Endothelial cell of umbilical vein (primary cell): ENCODE data around the gene SENP5.

Experiments
- EZH2 ChIP-seq: IDR thresholded peaks from 2 replicates; pipeline ENCODE4 v1.6.1; 2012; ENCODE audit warnings: borderline replicate concordance, low read depth, mild to moderate bottlenecking, moderate library complexity, low read length, inconsistent platforms; ENCODE audit not compliant: severe bottlenecking
- MYC ChIP-seq: IDR thresholded peaks from one replicate; pipeline ENCODE4 v1.6.1; 2011; ENCODE audit warnings: mild to moderate bottlenecking, low read depth, low read length
- POLR2A ChIP-seq: IDR thresholded peaks from 2 replicates; pipeline ENCODE4 v1.6.1; 2012; ENCODE audit warnings: low read depth, mild to moderate bottlenecking, control low read depth, low read length
- TF ChIP-seq, protein P1 (sequence below): IDR thresholded peaks from 2 replicates; pipeline ENCODE4 v1.6.1; 2011; ENCODE audit not compliant: insufficient read depth, insufficient read length
- TF ChIP-seq, protein P2 (sequence below), 2 donors: IDR thresholded peaks; 1 replicate in 1 of 2; 2 replicates in 1 of 2; pipeline ENCODE4 v1.5.1; 2011; ENCODE audit warnings: low read length in 2 of 2, mild to moderate bottlenecking in 2 of 2, moderate library complexity in 2 of 2, control low read depth in 1 of 2, inconsistent platforms in 1 of 2, low read depth in 1 of 2; ENCODE audit not compliant: insufficient read depth in 1 of 2; ENCODE audit errors: extremely low read depth in 1 of 2

DNA sequence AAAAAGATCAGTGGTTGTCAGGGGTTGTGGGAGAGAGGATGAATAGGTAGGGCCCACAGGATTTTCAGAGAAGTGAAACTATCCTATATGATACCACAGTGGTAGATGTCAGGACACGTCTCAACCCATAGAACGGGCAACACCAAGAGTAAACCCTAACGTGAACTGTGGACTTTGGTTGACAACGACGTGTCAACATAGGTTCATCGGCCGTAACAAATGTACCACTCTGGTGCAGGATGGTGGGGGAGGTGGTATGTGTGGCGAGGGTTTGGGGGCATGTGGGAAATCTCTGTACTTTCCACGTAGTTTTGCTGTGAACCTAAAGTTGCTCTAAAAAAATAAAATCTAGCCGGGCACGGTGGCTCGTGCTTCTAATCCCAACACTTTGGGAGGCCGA lies 113.9 kb downstream of the SENP5 start:
- TF ChIP-seq EZH2 (no peak), POLR2A (no peak), MYC (no peak)
- TF ChIP-seq, protein P1, sequence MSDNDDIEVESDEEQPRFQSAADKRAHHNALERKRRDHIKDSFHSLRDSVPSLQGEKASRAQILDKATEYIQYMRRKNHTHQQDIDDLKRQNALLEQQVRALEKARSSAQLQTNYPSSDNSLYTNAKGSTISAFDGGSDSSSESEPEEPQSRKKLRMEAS = no peak
- TF ChIP-seq, protein P2, sequence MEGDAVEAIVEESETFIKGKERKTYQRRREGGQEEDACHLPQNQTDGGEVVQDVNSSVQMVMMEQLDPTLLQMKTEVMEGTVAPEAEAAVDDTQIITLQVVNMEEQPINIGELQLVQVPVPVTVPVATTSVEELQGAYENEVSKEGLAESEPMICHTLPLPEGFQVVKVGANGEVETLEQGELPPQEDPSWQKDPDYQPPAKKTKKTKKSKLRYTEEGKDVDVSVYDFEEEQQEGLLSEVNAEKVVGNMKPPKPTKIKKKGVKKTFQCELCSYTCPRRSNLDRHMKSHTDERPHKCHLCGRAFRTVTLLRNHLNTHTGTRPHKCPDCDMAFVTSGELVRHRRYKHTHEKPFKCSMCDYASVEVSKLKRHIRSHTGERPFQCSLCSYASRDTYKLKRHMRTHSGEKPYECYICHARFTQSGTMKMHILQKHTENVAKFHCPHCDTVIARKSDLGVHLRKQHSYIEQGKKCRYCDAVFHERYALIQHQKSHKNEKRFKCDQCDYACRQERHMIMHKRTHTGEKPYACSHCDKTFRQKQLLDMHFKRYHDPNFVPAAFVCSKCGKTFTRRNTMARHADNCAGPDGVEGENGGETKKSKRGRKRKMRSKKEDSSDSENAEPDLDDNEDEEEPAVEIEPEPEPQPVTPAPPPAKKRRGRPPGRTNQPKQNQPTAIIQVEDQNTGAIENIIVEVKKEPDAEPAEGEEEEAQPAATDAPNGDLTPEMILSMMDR (IDR thresholded peaks at IDR 0.05; ENCODE audit: extremely low read depth in 1 of 2, insufficient read depth in 1 of 2, low read depth in 1 of 2, low read length in 2 of 2) = no peak
